GM21723 (cell line): ENCODE results near the gene ARHGAP15.

Experiments used
- ATAC-seq: cut with Tn5 transposase; IDR thresholded peaks from one replicate; pipeline ENCODE4 v1.9.1; 2021; ENCODE audit warnings: mild to moderate bottlenecking, moderate library complexity; ENCODE audit not compliant: unreplicated experiment

ARHGAP15 gene

DNA sequence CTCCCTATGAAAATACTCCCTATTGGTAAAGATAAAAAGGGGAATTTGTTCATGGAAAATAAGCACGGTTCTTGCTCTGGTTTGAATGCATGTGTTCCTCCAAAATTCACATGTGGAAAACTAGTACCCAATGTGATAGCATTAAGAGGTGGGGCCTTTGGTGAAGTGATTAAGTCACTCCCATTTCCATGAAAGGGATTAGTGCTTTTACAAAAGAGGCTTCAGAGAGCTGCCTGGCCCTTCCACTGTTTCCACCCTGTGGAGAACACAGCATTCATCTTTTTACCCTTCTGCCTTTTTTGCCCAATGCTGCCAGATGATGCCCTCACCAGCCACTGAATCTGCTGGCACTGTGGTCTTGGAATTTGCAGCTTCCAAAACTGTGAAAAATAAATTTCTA is 666.8 kb downstream of the ARHGAP15 start:
- no peak for ATAC-seq

DNA sequence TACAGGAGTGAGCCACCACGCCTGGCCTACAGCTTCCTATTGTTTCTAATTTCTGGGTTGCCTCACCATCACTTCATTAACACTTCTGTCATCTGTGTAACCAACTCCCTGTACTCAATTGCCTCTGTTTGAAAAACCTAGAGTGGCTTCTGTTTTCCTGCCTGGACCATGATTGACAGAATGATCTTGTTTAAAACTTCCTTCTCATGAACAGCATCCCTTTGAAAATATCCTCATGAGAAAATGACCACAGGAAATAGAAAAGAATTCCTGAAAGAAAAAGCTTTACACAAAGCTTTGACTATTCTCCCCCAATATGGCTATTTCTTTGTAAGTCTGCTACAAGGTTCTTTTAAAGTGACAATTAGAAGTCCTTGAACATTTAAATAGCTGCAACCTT is 672.3 kb downstream of the ARHGAP15 start:
- no peak for ATAC-seq

DNA sequence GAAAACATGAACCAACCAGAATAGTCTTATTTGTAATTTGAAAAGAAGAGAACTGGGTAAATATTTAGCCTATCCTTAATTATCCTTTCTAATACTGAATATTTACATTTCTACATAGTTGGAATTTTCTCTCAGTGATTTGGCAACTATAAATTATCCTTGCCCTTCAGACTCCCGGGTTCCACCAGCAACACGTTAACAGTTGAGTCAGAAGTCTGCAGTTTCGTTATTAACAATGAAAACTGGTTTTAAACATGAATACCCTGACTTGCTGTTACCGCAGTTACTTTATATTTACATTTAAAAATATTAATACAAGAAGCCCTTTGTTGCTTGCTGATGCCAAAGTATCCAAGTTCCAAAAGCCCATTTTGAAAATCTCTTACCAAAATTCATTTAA is 673.0 kb downstream of the ARHGAP15 start:
- ATAC-seq, result peak; percentile 43

DNA sequence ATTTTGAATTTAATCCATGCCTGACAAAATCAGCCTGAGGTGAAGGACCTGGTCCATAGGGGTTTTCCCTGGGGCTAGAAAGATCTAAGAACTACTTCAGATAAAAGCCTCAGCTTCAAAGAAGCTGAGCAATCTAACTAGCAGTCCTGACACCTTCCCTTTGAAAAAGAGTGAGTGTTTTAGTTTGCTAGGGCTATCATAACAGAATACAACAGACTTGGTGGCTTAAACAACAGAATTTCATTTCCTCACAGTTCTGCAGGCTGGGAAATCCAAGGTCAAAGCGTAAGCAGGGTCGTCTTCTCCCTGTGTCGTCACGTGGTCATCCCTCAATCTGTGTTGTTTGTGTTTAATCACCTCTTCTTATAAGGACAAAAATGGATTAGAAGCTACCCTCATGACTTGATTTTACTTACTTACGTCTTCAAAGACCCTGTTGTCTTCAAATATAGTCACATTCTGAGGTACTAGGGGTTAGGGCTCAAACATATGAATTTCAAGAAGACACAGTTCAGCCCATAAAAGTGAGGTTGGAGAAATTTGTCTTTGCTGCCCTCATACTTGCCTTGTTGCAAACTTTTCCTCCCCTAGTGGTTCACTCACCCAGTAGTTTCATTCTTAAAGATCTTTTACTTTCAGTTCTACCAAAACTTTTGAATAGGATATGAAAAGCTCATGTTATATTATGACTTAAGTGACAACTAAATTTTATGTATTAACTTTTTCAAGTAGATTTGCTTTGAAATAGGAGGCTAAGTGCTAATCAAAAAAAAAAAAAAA is 673.8 kb downstream of the ARHGAP15 start:
- ATAC-seq, result peak; percentile 94

DNA sequence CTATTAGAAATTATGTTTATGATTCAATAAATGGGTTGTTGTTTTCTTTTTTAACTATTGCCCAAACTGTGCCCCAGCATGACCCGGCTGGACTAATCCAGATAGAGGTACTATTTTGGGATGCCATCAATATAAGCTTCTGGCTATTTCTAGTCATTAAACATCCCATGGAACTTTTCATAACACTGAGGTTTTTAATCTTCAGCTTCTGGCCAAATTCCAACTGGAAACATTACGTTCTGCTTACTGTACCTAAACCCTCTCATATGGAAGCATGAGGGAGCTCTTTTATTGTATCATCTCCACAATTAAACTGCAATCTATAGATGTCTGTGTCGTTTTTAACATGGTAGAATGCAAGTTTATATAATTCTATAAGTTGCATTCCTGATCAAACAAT is 674.7 kb downstream of the ARHGAP15 start:
- no peak for ATAC-seq

DNA sequence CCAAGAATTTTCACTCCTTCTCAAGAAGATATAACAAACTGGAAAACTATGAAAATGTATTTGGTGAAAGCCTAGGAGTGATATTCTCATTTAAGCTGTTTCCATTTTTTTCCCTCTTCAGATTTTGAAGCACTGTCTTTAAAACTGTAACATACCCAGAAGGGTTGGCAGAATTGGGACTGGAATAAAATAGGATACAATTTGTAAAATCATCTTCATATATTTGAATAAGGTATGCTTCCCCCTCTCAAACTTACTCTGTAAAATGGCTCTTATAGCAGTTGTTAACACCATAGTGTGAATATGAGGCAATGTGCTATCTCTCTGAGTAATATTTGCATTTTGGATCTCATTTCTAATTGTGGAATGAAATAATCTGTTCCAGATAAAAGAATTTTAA is 676.4 kb downstream of the ARHGAP15 start:
- ATAC-seq, result no peak

DNA sequence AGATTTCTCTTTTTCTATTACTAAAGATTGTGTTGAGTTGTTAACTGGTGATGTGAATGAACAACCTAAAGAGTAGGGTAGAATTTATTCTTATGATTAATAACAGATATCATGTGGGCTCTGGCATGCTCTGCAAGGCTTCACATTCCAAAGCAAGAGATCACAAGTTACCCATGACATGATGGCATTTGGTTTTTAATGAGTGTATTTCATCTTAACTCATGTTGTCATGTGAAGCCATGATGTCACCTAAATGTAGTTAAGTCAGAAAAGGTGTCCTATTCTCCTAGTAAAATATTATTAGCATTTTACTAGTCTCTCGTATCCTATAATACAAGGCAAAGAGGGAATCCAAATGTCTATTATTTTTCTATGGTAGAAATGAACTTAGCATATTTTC is 678.0 kb downstream of the ARHGAP15 start:
- ATAC-seq, result no peak

DNA sequence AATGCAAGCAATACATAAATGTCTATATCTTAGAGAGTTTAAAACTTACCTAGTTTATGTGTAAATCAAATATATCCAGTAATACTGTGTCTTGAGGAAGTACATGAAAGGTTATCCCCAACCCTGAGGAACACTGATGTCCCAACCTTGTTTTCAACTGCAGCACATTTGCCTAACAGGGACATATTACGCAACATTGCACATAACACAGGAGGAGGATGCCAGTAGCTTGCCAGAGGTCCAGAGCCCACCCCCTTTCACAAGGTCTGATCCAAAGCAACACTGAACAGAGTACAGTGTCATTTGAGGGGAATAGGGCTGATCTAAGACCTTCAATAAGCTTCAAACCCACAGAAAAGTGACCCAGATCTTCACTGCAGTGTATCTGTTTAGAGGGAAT is 678.5 kb downstream of the ARHGAP15 start:
- no peak for ATAC-seq

DNA sequence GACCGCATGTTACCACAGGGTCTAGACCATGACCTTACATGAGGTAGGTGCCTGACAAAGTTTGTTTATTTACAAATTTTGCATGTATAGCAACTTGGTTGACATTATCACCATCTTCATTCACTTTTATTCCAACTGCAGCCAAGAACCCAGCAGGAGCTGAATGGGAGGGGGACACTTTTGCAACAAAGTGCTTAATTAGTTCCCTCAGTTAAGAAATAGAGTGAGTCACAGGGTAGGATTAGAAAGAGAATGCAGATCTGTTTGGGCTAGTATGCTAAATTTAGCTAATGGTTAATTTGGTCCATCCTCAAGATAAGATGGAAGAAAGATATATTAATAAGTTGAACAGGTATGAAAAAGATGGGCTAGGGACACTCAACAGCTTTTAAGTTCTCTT is 678.9 kb downstream of the ARHGAP15 start:
- ATAC-seq, result no peak

DNA sequence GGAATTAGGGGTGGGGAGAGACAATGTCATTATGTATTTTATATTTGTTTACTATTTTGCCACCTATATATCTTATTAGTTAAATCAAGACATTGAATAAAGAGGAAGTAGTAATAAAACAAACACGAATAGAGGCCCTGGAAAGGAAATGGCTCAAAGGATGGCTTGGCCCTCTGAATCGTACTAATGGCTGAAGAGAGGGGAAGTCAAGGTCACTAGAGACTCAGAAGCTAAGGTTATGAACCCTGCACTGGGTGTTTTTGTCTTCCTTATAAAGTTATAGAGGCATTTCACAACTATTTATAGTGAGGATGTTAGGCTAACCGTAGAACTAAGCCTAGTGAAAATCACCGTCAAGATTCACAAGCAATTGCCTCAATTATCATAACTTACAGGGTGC is 685.9 kb downstream of the ARHGAP15 start:
- ATAC-seq, result no peak

DNA sequence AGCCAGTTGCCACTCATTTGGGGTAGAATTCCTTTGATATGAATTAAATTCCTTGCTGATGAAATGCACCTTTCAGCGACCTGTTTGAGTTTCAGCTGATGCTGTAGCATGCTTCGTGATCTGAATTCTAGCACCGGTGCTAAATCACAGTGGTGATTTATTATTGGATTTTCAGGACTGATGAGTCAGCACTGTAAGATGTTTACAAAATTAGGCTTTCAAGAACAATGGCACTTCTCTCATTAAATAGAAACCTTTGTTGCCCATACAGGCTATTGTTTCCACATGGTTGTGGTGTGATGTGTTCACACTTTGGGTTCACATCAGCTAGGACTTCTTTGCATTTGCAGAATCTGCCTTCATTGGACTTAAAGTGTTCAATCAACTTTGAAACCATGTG is 687.7 kb downstream of the ARHGAP15 start:
- no peak for ATAC-seq
